Loucy (cell line): Measurements from ENCODE around the gene HEXD.

Source experiments
- H2AFZ ChIP-seq: fragments of 200-600 bp; sonication (generic); 2 replicates; pipeline ENCODE4 v1.6.0; 2016; ENCODE audit warnings: antibody characterized with exemption, mild to moderate bottlenecking, low read length, moderate library complexity
- H3F3A ChIP-seq: fragments of 200-600 bp; 2 replicates; pipeline ENCODE4 v1.6.0; 2016; ENCODE audit warnings: antibody characterized with exemption, low read depth, mild to moderate bottlenecking
- H3K27me3 ChIP-seq: fragments of 200-600 bp; sonication (generic); 2 replicates; pipeline ENCODE4 v1.6.1; 2014; ENCODE audit warnings: low read length, mild to moderate bottlenecking; ENCODE audit not compliant: insufficient read depth, poor library complexity, severe bottlenecking
- H3K36me3 ChIP-seq: fragments of 200-600 bp; sonication (generic); 2 replicates; pipeline ENCODE4 v1.6.1; 2016; ENCODE audit warnings: low read length; ENCODE audit not compliant: insufficient read depth
- H3K4me1 ChIP-seq: fragments of 200-600 bp; sonication (generic); 2 replicates; pipeline ENCODE4 v1.5.1; 2014; ENCODE audit warnings: low read length, mild to moderate bottlenecking; ENCODE audit not compliant: insufficient read depth, poor library complexity, severe bottlenecking
- H3K4me2 ChIP-seq: fragments of 200-600 bp; sonication (generic); 2 replicates; pipeline ENCODE4 v1.6.0; 2014; ENCODE audit warnings: antibody characterized with exemption, low read length, low read depth, mild to moderate bottlenecking; ENCODE audit not compliant: poor library complexity, severe bottlenecking
- H3K4me3 ChIP-seq: fragments of 200-600 bp; sonication (generic); 2 replicates; pipeline ENCODE4 v1.5.1; 2014; ENCODE audit warnings: low read length, mild to moderate bottlenecking, mixed read lengths; ENCODE audit not compliant: poor library complexity, severe bottlenecking
- H3K79me2 ChIP-seq: fragments of 200-600 bp; sonication (generic); 2 replicates; pipeline ENCODE4 v1.6.1; 2014; ENCODE audit warnings: low read length; ENCODE audit not compliant: insufficient read depth
- H3K9ac ChIP-seq: fragments of 200-600 bp; sonication (generic); 2 replicates; pipeline ENCODE4 v1.6.0; 2014; ENCODE audit warnings: mild to moderate bottlenecking, low read depth, low read length, moderate library complexity; ENCODE audit not compliant: poor library complexity, severe bottlenecking
- H3K9me2 ChIP-seq: fragments of 200-600 bp; sonication (generic); replicated peaks from 2 replicates; pipeline ENCODE4 v1.6.1; 2016; ENCODE audit warnings: low read depth, low read length, mixed read lengths
- H3K9me3 ChIP-seq: fragments of 200-600 bp; sonication (generic); 2 replicates; pipeline ENCODE4 v1.6.1; 2014; ENCODE audit warnings: mild to moderate bottlenecking, antibody characterized with exemption, low read length, low read depth; ENCODE audit not compliant: insufficient read depth
- H4K20me1 ChIP-seq: fragments of 200-600 bp; sonication (generic); 2 replicates; pipeline ENCODE4 v1.6.0; 2014; ENCODE audit warnings: antibody characterized with exemption, low read length, mild to moderate bottlenecking; ENCODE audit not compliant: insufficient read depth, poor library complexity, severe bottlenecking
- CTCF ChIP-seq: fragments of 200-600 bp; sonication (generic); conservative IDR thresholded peaks from 2 replicates; pipeline ENCODE4 v1.5.1; 2014; ENCODE audit warnings: mild to moderate bottlenecking, antibody characterized with exemption, low read length
- EZH2phosphoT487 ChIP-seq: fragments of 200-600 bp; IDR thresholded peaks from 2 replicates; pipeline ENCODE4 v1.6.1; 2018; ENCODE audit warnings: antibody characterized with exemption, mild to moderate bottlenecking, moderate library complexity, borderline replicate concordance

Gene HEXD

GRCh38 chr17:82383411-82383810 is 34.7 kb upstream of the HEXD start:
- H2AFZ ChIP-seq = no peak overlapping the region
- H4K20me1 ChIP-seq = no peaks in the 10 kb centered on the region
- no peaks in the 10 kb centered on the region for H3K36me3 ChIP-seq
- H3F3A ChIP-seq = no peaks in the 10 kb centered on the region
- H3K9me2 ChIP-seq = no peaks in the 10 kb centered on the region
- no peaks in the 10 kb centered on the region for H3K4me1 ChIP-seq
- H3K79me2 ChIP-seq = no peaks in the 10 kb centered on the region
- no peaks in the 10 kb centered on the region for H3K9me3 ChIP-seq
- no peak for TF ChIP-seq EZH2phosphoT487
- no peak for TF ChIP-seq CTCF
- H3K9ac ChIP-seq = no peak overlapping the region
- no peak overlapping the region for H3K4me3 ChIP-seq
- H3K27me3 ChIP-seq = no peaks in the 10 kb centered on the region
- H3K4me2 ChIP-seq = no peak overlapping the region

- Histone ChIP-seq H3K79me2 (no peaks in the 10 kb centered on the region), H3K9me3 (no peaks in the 10 kb centered on the region), H3K4me2 (no peak overlapping the region), H4K20me1 (no peaks in the 10 kb centered on the region), H3K4me1 (no peaks in the 10 kb centered on the region), H3K27me3 (no peaks in the 10 kb centered on the region), H3K9me2 (no peaks in the 10 kb centered on the region), H3K9ac (no peak overlapping the region), H3K4me3 (no peak overlapping the region), H3F3A (no peaks in the 10 kb centered on the region), H3K36me3 (no peaks in the 10 kb centered on the region), H2AFZ (no peak overlapping the region)
- no peak for TF ChIP-seq EZH2phosphoT487
Measured at GRCh38 chr17:82384051-82384729, 34.0 kb upstream of the HEXD start.

GRCh38 chr17:82384730-82385481 is 33.2 kb upstream of the HEXD start:
- Histone ChIP-seq H3F3A (no peaks in the 10 kb centered on the region), H3K4me2 (no peak overlapping the region), H3K9me3 (no peaks in the 10 kb centered on the region), H3K9ac (no peak overlapping the region), H3K4me3 (no peak overlapping the region), H2AFZ (no peak overlapping the region), H3K79me2 (no peaks in the 10 kb centered on the region), H4K20me1 (no peaks in the 10 kb centered on the region), H3K27me3 (no peaks in the 10 kb centered on the region), H3K9me2 (no peaks in the 10 kb centered on the region), H3K4me1 (no peaks in the 10 kb centered on the region), H3K36me3 (no peaks in the 10 kb centered on the region)
- TF ChIP-seq CTCF (no peak), EZH2phosphoT487 (no peak)
